ENCODE results near the gene PTPN9. TPM values are rescaled to one million over a fixed set of nuclear protein-coding genes. Genes with fewer than 3 reads are reported as not detected.
"Not testable (repeated sequence)": the region's sequence is repeated elsewhere in the genome, so short reads cannot be mapped to it uniquely, and the experiment has no call there.

The PTPN9 gene
- total RNA-seq, 2 experiments from 2014 or later: 12.3 to 12.9 TPM

DNA sequence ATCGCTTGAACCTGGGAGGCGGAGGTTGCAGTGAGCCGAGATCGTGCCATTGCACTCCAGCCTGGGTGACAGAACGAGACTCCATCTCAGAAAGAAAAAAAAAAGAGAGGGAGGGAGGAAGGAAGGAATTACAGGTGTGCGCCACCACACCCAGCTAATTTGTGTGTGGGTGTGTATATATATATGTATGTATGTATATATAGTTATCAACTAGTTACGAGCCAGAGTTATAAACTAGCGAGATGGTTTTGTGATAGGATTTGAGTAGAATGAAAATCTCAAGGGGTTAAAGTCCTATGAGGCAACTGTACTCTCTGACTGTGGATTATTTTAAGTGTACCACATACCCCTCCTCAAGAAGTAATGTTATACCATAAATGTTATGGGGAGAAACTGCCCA, 76.8 kb downstream of the PTPN9 start:
- Mint-ChIP-seq H3K4me3 (no peak overlapping the region), H3K27me3 (no peaks in the 10 kb centered on the region), H3K9me3 (no peaks in the 10 kb centered on the region), H3K4me1 (ENCODE audit: low read depth) (no peaks in the 10 kb centered on the region), H3K27ac (no peak overlapping the region), H3K36me3 (ENCODE audit: low read depth) (peaks cover 11% of the 10 kb centered on the region)
- intact Hi-C loops (cut with micrococcal nuclease): no loop called here
- ChIA-PET CTCF (no interaction called here), POLR2A (no interaction called here)
- DNase-seq (no peak), ATAC-seq (no peak)
- TF ChIP-seq, protein P1, sequence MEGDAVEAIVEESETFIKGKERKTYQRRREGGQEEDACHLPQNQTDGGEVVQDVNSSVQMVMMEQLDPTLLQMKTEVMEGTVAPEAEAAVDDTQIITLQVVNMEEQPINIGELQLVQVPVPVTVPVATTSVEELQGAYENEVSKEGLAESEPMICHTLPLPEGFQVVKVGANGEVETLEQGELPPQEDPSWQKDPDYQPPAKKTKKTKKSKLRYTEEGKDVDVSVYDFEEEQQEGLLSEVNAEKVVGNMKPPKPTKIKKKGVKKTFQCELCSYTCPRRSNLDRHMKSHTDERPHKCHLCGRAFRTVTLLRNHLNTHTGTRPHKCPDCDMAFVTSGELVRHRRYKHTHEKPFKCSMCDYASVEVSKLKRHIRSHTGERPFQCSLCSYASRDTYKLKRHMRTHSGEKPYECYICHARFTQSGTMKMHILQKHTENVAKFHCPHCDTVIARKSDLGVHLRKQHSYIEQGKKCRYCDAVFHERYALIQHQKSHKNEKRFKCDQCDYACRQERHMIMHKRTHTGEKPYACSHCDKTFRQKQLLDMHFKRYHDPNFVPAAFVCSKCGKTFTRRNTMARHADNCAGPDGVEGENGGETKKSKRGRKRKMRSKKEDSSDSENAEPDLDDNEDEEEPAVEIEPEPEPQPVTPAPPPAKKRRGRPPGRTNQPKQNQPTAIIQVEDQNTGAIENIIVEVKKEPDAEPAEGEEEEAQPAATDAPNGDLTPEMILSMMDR (IDR thresholded peaks at IDR 0.05): no peak

DNA sequence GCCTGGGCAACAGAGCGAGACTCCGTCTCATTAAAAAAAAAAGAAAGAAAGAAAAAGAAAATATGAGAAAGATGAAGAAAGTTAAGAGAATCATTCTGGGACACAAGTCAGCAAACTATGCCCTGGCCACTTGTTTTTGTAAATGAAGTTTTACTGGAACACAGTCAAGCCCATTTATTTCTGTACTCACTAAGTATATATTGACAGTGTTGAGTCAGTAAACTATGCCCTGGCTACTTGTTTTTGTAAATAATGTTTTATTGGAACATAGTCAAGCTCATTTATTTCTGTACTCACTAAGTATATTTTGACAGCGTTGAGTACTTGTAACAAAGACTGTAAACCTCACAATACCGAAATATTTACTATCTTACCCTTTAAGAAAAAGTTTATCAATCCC, 85.4 kb downstream of the PTPN9 start:
- intact Hi-C loops (cut with micrococcal nuclease): no loop called here
- H3K27ac Mint-ChIP-seq: no peak overlapping the region
- TF ChIP-seq, protein P1 (IDR thresholded peaks at IDR 0.05): no peak
- H3K4me1 Mint-ChIP-seq (ENCODE audit: low read depth): no peaks in the 10 kb centered on the region
- ATAC-seq: no peak
- no peak overlapping the region for H3K4me3 Mint-ChIP-seq
- no peak for DNase-seq
- POLR2A ChIA-PET: no interaction called here
- CTCF ChIA-PET: interaction anchor here (1.3 kb wide), 1 partner anchor 126 kb away, joined by 4 read pairs; no protein-coding TSS in a partner anchor
- H3K36me3 Mint-ChIP-seq (ENCODE audit: low read depth): peaks cover 5% of the 10 kb centered on the region
- H3K9me3 Mint-ChIP-seq: no peaks in the 10 kb centered on the region
- no peaks in the 10 kb centered on the region for H3K27me3 Mint-ChIP-seq

DNA sequence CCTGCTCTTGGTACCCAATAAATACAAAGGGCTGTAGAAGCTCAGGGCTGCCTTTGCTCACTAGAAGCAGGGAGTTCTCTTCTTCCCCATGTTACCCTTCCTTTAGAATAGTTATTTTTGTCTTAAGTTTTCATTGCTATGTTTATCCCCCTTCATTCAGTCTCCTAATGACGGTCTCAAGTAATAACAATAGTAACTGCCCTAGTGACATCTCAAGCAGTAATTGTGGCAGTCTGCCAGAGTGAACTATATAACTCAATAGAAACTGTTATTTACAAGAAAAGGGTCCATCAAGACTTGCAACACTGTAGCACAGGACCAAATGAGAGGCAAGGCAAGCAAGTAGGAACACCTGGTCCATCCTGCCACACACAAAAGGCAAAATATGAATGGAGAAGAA, 95.2 kb downstream of the PTPN9 start:
- DNase-seq: no peak
- Mint-ChIP-seq H3K9me3 (no peaks in the 10 kb centered on the region), H3K4me3 (no peak overlapping the region), H3K27ac (no peak overlapping the region), H3K27me3 (no peaks in the 10 kb centered on the region), H3K4me1 (ENCODE audit: low read depth) (peaks cover 3% of the 10 kb centered on the region), H3K36me3 (ENCODE audit: low read depth) (peaks cover 3% of the 10 kb centered on the region)
- intact Hi-C loops (cut with micrococcal nuclease): no loop called here
- POLR2A ChIA-PET: interaction anchor here (0.9 kb wide), 1 partner anchor 15 kb away, joined by 3 read pairs; no protein-coding TSS in a partner anchor
- TF ChIP-seq, protein P1 (IDR thresholded peaks at IDR 0.05): no peak
- no peak for ATAC-seq
- CTCF ChIA-PET: no interaction called here

DNA sequence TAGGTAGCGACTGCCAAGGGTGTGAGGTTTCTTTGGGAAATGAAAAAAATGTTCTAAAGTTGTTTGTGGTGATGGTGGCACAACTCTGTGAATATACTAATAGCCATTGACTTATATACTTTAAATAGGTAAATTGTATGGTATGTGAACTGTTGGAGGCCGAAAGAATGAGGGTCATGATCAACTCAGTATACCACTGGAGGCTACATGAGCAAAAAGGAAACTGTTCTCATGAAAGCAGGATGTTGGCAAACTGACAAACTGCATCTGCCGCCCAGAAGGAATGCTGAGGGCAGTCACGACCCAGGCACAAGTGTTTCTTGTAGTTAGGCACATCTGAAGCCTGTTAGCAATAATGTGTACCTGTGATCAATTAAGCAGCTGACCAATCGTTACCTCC, 95.6 kb downstream of the PTPN9 start:
- POLR2A ChIA-PET; H3K27ac Mint-ChIP-seq; H3K9me3 Mint-ChIP-seq; H3K36me3 Mint-ChIP-seq (ENCODE audit: low read depth); ATAC-seq; H3K4me1 Mint-ChIP-seq (ENCODE audit: low read depth); H3K27me3 Mint-ChIP-seq; H3K4me3 Mint-ChIP-seq; intact Hi-C loops (cut with micrococcal nuclease); DNase-seq; CTCF ChIA-PET: not testable (repeated sequence)

DNA sequence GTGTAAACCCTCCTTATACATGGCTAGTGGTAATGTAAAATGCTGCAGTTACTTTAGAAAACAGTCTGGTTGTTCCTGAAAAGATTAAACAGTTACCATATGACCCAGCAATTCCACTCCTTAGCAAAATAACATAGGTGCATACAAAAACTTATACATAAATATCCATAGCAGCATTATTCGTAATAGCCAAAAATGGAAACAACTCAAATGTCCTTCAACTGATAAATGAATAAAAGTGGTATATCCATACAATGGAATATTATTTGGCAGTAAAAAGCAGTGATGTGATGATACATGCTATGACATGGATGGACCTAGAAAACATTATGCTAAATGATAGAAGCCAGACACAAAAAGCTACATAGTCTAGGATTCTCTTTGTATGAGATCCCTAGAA, 96.0 kb downstream of the PTPN9 start:
- ChIA-PET POLR2A (no interaction called here), CTCF (no interaction called here)
- ATAC-seq: no peak
- TF ChIP-seq, protein P1 (IDR thresholded peaks at IDR 0.05): no peak
- intact Hi-C loops (cut with micrococcal nuclease): no loop called here
- Mint-ChIP-seq H3K27ac (no peak overlapping the region), H3K27me3 (no peaks in the 10 kb centered on the region), H3K4me3 (no peak overlapping the region), H3K4me1 (ENCODE audit: low read depth) (peaks cover 3% of the 10 kb centered on the region), H3K36me3 (ENCODE audit: low read depth) (peaks cover 4% of the 10 kb centered on the region), H3K9me3 (no peaks in the 10 kb centered on the region)
- no peak for DNase-seq

DNA sequence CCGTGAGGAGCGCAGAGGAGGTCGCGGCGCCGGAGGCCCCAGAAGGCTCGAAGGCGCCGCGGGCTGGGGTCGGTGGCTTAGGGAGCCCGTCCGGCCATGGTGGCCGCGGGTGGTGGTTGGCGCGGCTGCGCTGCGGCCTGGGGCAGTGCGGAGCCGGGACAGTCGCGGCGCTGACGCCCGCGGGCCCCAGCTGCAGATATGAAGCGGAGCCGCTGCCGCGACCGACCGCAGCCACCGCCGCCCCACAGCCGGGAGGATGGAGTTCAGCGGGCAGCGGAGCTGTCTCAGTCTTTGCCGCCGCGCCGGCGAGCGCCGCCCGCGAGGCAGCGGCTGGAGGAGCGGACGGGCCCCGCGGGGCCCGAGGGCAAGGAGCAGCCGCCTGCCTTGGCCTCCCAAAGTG, 98.7 kb downstream of the PTPN9 start:
- H3K27ac Mint-ChIP-seq; ATAC-seq; intact Hi-C loops (cut with micrococcal nuclease); H3K36me3 Mint-ChIP-seq (ENCODE audit: low read depth); DNase-seq; H3K4me3 Mint-ChIP-seq; H3K9me3 Mint-ChIP-seq; H3K27me3 Mint-ChIP-seq; H3K4me1 Mint-ChIP-seq (ENCODE audit: low read depth): not testable (repeated sequence)
- ChIA-PET POLR2A (interaction anchor here (1.1 kb wide), 1 partner anchor 28 kb away, joined by 3 read pairs; no protein-coding TSS in a partner anchor), CTCF (interaction anchor here (1.5 kb wide), 1 partner anchor 28 kb away, joined by 3 read pairs; no protein-coding TSS in a partner anchor)

Measured in activated CD8-positive, alpha-beta T cell treated with anti-CD3 and anti-CD28 coated beads for 36 hours (primary cell).